Liver (tissue), 3 donors: ENCODE results near the gene MIEF2.

Experiments
- CTCF ChIP-seq: fragments of 150-350 bp; IDR thresholded peaks from 2 replicates; pipeline ENCODE4 v1.5.1; 2017; ENCODE audit warnings: improper control_type of control experiment, low read depth, low read length; ENCODE audit not compliant: missing input control
- RXRA ChIP-seq, 2 donors: IDR thresholded peaks; 2 replicates each; pipeline ENCODE4 v1.6.1; 2017 to 2018; ENCODE audit warnings: antibody characterized with exemption in 2 of 2, mild to moderate bottlenecking in 1 of 2
- donor health status: healthy.
- donor health status: healthy.

GRCh38 chr17:18285296-18285695, 24.8 kb downstream of the MIEF2 start:
- no peak for TF ChIP-seq RXRA (IDR thresholded peaks at IDR 0.05)
- no peak for TF ChIP-seq CTCF
